ENCODE data around the gene TMEM244. TPM values are rescaled to one million over a fixed set of nuclear protein-coding genes. Genes with fewer than 3 reads are reported as not detected.
A peak's percentile ranks its signal among the peaks of the same experiment; 100 is the strongest.

Gene TMEM244
- total RNA-seq, 3 donors from 2014 or later (not counting 1 experiment from before 2014, with no cell fraction given), result not detected

GRCh38 chr6:129895692-129896091, 34.6 kb upstream of the TMEM244 start:
- Histone ChIP-seq H3K27ac (ENCODE audit: low read length) (no peak overlapping the region), H3K9me3 (ENCODE audit: control insufficient read depth, insufficient read depth, low read length) (no peaks in the 10 kb centered on the region), H3K4me3 (ENCODE audit: low read length) (no peak overlapping the region), H3K36me3 (ENCODE audit: control insufficient read depth, insufficient read depth, low read length) (no peaks in the 10 kb centered on the region), H3K27me3 (ENCODE audit: control insufficient read depth, insufficient read depth, low read length) (no peaks in the 10 kb centered on the region), H3K4me1 (ENCODE audit: control insufficient read depth, insufficient read depth, low read length) (no peaks in the 10 kb centered on the region)
- H3K36me3 Mint-ChIP-seq, result no peaks in the 10 kb centered on the region
- H3K4me3 Mint-ChIP-seq, result no peak overlapping the region
- no peaks in the 10 kb centered on the region for H3K4me1 Mint-ChIP-seq
- H3K27ac Mint-ChIP-seq, result no peak overlapping the region
- DNase-seq (no peak), ATAC-seq (no peak)
- H3K9me3 Mint-ChIP-seq, result no peaks in the 10 kb centered on the region
- no peak for TF ChIP-seq CTCF (IDR thresholded peaks at IDR 0.05)
- intact Hi-C loops (cut with micrococcal nuclease), result no loop called here
- peaks cover 0 to 3% of the 10 kb centered on the region in 2 donors for H3K27me3 Mint-ChIP-seq (ENCODE audit: low read depth in 2 of 2)

- TF ChIP-seq CTCF (IDR thresholded peaks at IDR 0.05), result no peak
- no peak overlapping the region for H3K27ac ChIP-seq (ENCODE audit: low read length)
- Mint-ChIP-seq H3K27me3 (ENCODE audit: low read depth in 2 of 2) (peaks cover 0 to 3% of the 10 kb centered on the region in 2 donors), H3K4me3 (no peak overlapping the region), H3K9me3 (no peaks in the 10 kb centered on the region), H3K27ac (no peak overlapping the region), H3K36me3 (no peaks in the 10 kb centered on the region), H3K4me1 (no peaks in the 10 kb centered on the region)
- DNase-seq (no peak), ATAC-seq (no peak)
- H3K4me3 ChIP-seq (ENCODE audit: low read length), result no peak overlapping the region
- H3K36me3 ChIP-seq (ENCODE audit: control insufficient read depth, insufficient read depth, low read length), result no peaks in the 10 kb centered on the region
- WGBS (ENCODE audit: insufficient coverage), result 87% methylated on average over 3 of the region's 3 CpGs
- H3K27me3 ChIP-seq (ENCODE audit: control insufficient read depth, insufficient read depth, low read length), result no peaks in the 10 kb centered on the region
- no peaks in the 10 kb centered on the region for H3K4me1 ChIP-seq (ENCODE audit: control insufficient read depth, insufficient read depth, low read length)
- H3K9me3 ChIP-seq (ENCODE audit: control insufficient read depth, insufficient read depth, low read length), result no peaks in the 10 kb centered on the region
- intact Hi-C loops (cut with micrococcal nuclease), result loop anchor here (5.0 kb wide), 1 partner anchor 947 kb away; no protein-coding TSS in a partner anchor
Measured at GRCh38 chr6:129894921-129895320, 33.8 kb upstream of the TMEM244 start.

GRCh38 chr6:129893640-129894039, 32.5 kb upstream of the TMEM244 start:
- TF ChIP-seq CTCF (IDR thresholded peaks at IDR 0.05), result peak; percentile 46
- Histone ChIP-seq H3K27me3 (ENCODE audit: control insufficient read depth, insufficient read depth, low read length) (no peaks in the 10 kb centered on the region), H3K4me1 (ENCODE audit: control insufficient read depth, insufficient read depth, low read length) (no peaks in the 10 kb centered on the region), H3K27ac (ENCODE audit: low read length) (no peak overlapping the region), H3K9me3 (ENCODE audit: control insufficient read depth, insufficient read depth, low read length) (no peaks in the 10 kb centered on the region), H3K4me3 (ENCODE audit: low read length) (no peak overlapping the region), H3K36me3 (ENCODE audit: control insufficient read depth, insufficient read depth, low read length) (no peaks in the 10 kb centered on the region)
- DNase-seq (peak in 1 of 2 donors; percentile 54), ATAC-seq (peak in 1 of 3 donors; percentile 30)
- no peaks in the 10 kb centered on the region for H3K36me3 Mint-ChIP-seq
- no peak overlapping the region for H3K27ac Mint-ChIP-seq
- no peaks in the 10 kb centered on the region for H3K9me3 Mint-ChIP-seq
- intact Hi-C loops (cut with micrococcal nuclease), result loop anchor here (1.0 to 5.0 kb wide), 2 partner anchors 128 to 949 kb away; no protein-coding TSS in a partner anchor
- H3K4me3 Mint-ChIP-seq, result no peak overlapping the region
- H3K27me3 Mint-ChIP-seq (ENCODE audit: low read depth in 2 of 2), result peaks cover 0 to 3% of the 10 kb centered on the region in 2 donors
- H3K4me1 Mint-ChIP-seq, result no peaks in the 10 kb centered on the region

GRCh38 chr6:129890701-129891100, 29.6 kb upstream of the TMEM244 start:
- Mint-ChIP-seq H3K36me3 (no peaks in the 10 kb centered on the region), H3K9me3 (no peaks in the 10 kb centered on the region), H3K4me3 (no peak overlapping the region), H3K27ac (no peak overlapping the region), H3K27me3 (ENCODE audit: low read depth in 2 of 2) (no peaks in the 10 kb centered on the region), H3K4me1 (no peaks in the 10 kb centered on the region)
- no peaks in the 10 kb centered on the region for H3K36me3 ChIP-seq (ENCODE audit: control insufficient read depth, insufficient read depth, low read length)
- no peak for DNase-seq
- no peak overlapping the region for H3K4me3 ChIP-seq (ENCODE audit: low read length)
- no peak for ATAC-seq
- no peaks in the 10 kb centered on the region for H3K4me1 ChIP-seq (ENCODE audit: control insufficient read depth, insufficient read depth, low read length)
- no peaks in the 10 kb centered on the region for H3K9me3 ChIP-seq (ENCODE audit: control insufficient read depth, insufficient read depth, low read length)
- no peaks in the 10 kb centered on the region for H3K27me3 ChIP-seq (ENCODE audit: control insufficient read depth, insufficient read depth, low read length)
- WGBS (ENCODE audit: insufficient coverage), result 57% methylated on average over 3 of the region's 4 CpGs
- no peak for TF ChIP-seq CTCF (IDR thresholded peaks at IDR 0.05)
- intact Hi-C loops (cut with micrococcal nuclease), result loop anchor here (5.0 kb wide), 1 partner anchor 952 kb away; no protein-coding TSS in a partner anchor
- H3K27ac ChIP-seq (ENCODE audit: low read length), result no peak overlapping the region
